IPS-18c (cell line): ENCODE results near the gene RBBP8.
"Not testable (repeated sequence)": the region's sequence is repeated elsewhere in the genome, so short reads cannot be mapped to it uniquely, and the experiment has no call there.

Experiments used
- H3K4me3 ChIP-seq: 2 replicates; pipeline ENCODE4 v1.7.0; 2013; ENCODE audit warnings: low read depth, mild to moderate bottlenecking, low read length, moderate library complexity; ENCODE audit not compliant: insufficient read depth
- H3K9me3 ChIP-seq: one replicate; pipeline ENCODE4 v1.6.1; 2013; ENCODE audit warnings: mild to moderate bottlenecking, low read length, moderate library complexity; ENCODE audit not compliant: control insufficient read depth, insufficient read depth

The RBBP8 gene

GRCh38 chr18:22933206-22933965, at the start of gene RBBP8:
RBBP8 (plus strand) TSS chr18:22933328; CDS start chr18:22936852, 3,524 bp downstream.
- Histone ChIP-seq H3K9me3 (no peaks in the 10 kb centered on the region), H3K4me3 (peak within 1 kb of the TSS; percentile 95)

GRCh38 chr18:22883827-22884226, 49.3 kb upstream of the RBBP8 start:
- Histone ChIP-seq H3K4me3 (no peak overlapping the region), H3K9me3 (peaks cover 6% of the 10 kb centered on the region)

GRCh38 chr18:22885694-22886093, 47.4 kb upstream of the RBBP8 start:
- not testable (repeated sequence) for H3K9me3 ChIP-seq, H3K4me3 ChIP-seq

GRCh38 chr18:22899421-22899820, 33.7 kb upstream of the RBBP8 start:
- H3K9me3 ChIP-seq: no peaks in the 10 kb centered on the region
- H3K4me3 ChIP-seq: no peak overlapping the region

GRCh38 chr18:22900558-22901238, 32.4 kb upstream of the RBBP8 start:
- no peak overlapping the region for H3K4me3 ChIP-seq
- H3K9me3 ChIP-seq: no peaks in the 10 kb centered on the region

- no peaks in the 10 kb centered on the region for H3K9me3 ChIP-seq
- no peak overlapping the region for H3K4me3 ChIP-seq
Observed at GRCh38 chr18:22902093-22902492, 31.0 kb upstream of the RBBP8 start.

GRCh38 chr18:22903248-22903647, 29.9 kb upstream of the RBBP8 start:
- not testable (repeated sequence) for H3K9me3 ChIP-seq, H3K4me3 ChIP-seq

GRCh38 chr18:22912149-22912548, 21.0 kb upstream of the RBBP8 start:
- Histone ChIP-seq H3K4me3 (no peak overlapping the region), H3K9me3 (no peaks in the 10 kb centered on the region)

GRCh38 chr18:22912835-22913234, 20.3 kb upstream of the RBBP8 start:
- Histone ChIP-seq H3K9me3 (no peaks in the 10 kb centered on the region), H3K4me3 (no peak overlapping the region)

GRCh38 chr18:22913861-22914260, 19.3 kb upstream of the RBBP8 start:
- Histone ChIP-seq H3K4me3 (no peak overlapping the region), H3K9me3 (no peaks in the 10 kb centered on the region)

- H3K4me3 ChIP-seq: no peak overlapping the region
- no peaks in the 10 kb centered on the region for H3K9me3 ChIP-seq
Observed at GRCh38 chr18:22914633-22915032, 18.5 kb upstream of the RBBP8 start.

- no peak overlapping the region for H3K4me3 ChIP-seq
- no peaks in the 10 kb centered on the region for H3K9me3 ChIP-seq
Observed at GRCh38 chr18:22915337-22915736, 17.8 kb upstream of the RBBP8 start.

- H3K9me3 ChIP-seq: no peaks in the 10 kb centered on the region
- no peak overlapping the region for H3K4me3 ChIP-seq
Observed at GRCh38 chr18:22921772-22922171, 11.4 kb upstream of the RBBP8 start.

- H3K4me3 ChIP-seq: no peak overlapping the region
- no peaks in the 10 kb centered on the region for H3K9me3 ChIP-seq
Observed at GRCh38 chr18:22924589-22924988, 8.5 kb upstream of the RBBP8 start.

GRCh38 chr18:22926454-22926853, 6.7 kb upstream of the RBBP8 start:
- H3K9me3 ChIP-seq: no peaks in the 10 kb centered on the region
- H3K4me3 ChIP-seq: no peak overlapping the region

GRCh38 chr18:22928339-22928738, 4.8 kb upstream of the RBBP8 start:
- Histone ChIP-seq H3K9me3 (no peaks in the 10 kb centered on the region), H3K4me3 (no peak overlapping the region)

- no peak overlapping the region for H3K4me3 ChIP-seq
- H3K9me3 ChIP-seq: no peaks in the 10 kb centered on the region
Observed at GRCh38 chr18:22930089-22930713, 2.9 kb upstream of the RBBP8 start.

- peak overlapping the region; percentile 95 for H3K4me3 ChIP-seq
- no peaks in the 10 kb centered on the region for H3K9me3 ChIP-seq
Observed at GRCh38 chr18:22932885-22933205, 283 bp upstream of the RBBP8 start.
